Neuronal stem cell (in vitro differentiated cells): ENCODE results near the gene SLC22A1.
"Not testable (repeated sequence)": the region's sequence is repeated elsewhere in the genome, so short reads cannot be mapped to it uniquely, and the experiment has no call there.

ENCODE experiments used
- DNase-seq: peaks from one replicate; pipeline ENCODE4 v3.0.0-alpha.2; 2013; ENCODE audit warnings: low spot score
- H2AFZ ChIP-seq: one replicate; pipeline ENCODE4 v1.6.1; 2013; ENCODE audit warnings: mild to moderate bottlenecking, low read length, inconsistent platforms
- H2AK5ac ChIP-seq: 2 replicates; pipeline ENCODE4 v1.6.1; 2013; ENCODE audit warnings: low read depth, mild to moderate bottlenecking, inconsistent platforms, low read length, moderate library complexity, mixed read lengths
- H2BK120ac ChIP-seq: 2 replicates; pipeline ENCODE4 v1.6.1; 2013; ENCODE audit warnings: low read depth, mild to moderate bottlenecking, inconsistent platforms, low read length, moderate library complexity, mixed read lengths
- H2BK12ac ChIP-seq: one replicate; pipeline ENCODE4 v1.6.1; 2013; ENCODE audit warnings: low read length, inconsistent platforms
- H2BK15ac ChIP-seq: 2 replicates; pipeline ENCODE4 v1.6.1; 2013; ENCODE audit warnings: mild to moderate bottlenecking, low read length, inconsistent platforms, mixed read lengths
- H2BK5ac ChIP-seq: one replicate; pipeline ENCODE4 v1.6.1; 2013; ENCODE audit warnings: inconsistent platforms, mild to moderate bottlenecking, low read length, moderate library complexity
- H3K14ac ChIP-seq: one replicate; pipeline ENCODE4 v1.6.1; 2013; ENCODE audit warnings: low read length, inconsistent platforms
- H3K18ac ChIP-seq: 2 replicates; pipeline ENCODE4 v1.6.1; 2013; ENCODE audit warnings: low read length, inconsistent platforms
- H3K23ac ChIP-seq: 2 replicates; pipeline ENCODE4 v1.6.1; 2013; ENCODE audit warnings: low read depth, mild to moderate bottlenecking, mixed read lengths, low read length, inconsistent platforms; ENCODE audit not compliant: poor library complexity
- H3K27ac ChIP-seq: replicated peaks from 3 replicates; pipeline ENCODE4 v1.5.1; 2013; ENCODE audit warnings: low read length, inconsistent platforms
- H3K27me3 ChIP-seq, 3 experiments: 2 replicates each; pipeline ENCODE4 v1.6.1; 2013; ENCODE audit warnings: low read length in 3 of 3, mild to moderate bottlenecking in 2 of 3, inconsistent platforms in 1 of 3, low read depth in 1 of 3, mixed read lengths in 1 of 3, moderate library complexity in 1 of 3; ENCODE audit not compliant: control insufficient read depth in 3 of 3, insufficient read depth in 3 of 3
- H3K36me3 ChIP-seq, 2 donors: replicated peaks in 1 of 2; 2 replicates each; pipeline ENCODE4 v1.6.1; 2013; ENCODE audit warnings: low read length in 2 of 2; ENCODE audit not compliant: control insufficient read depth in 2 of 2, insufficient read depth in 2 of 2
- H3K4ac ChIP-seq: 2 replicates; pipeline ENCODE4 v1.6.1; 2013; ENCODE audit warnings: inconsistent platforms, mild to moderate bottlenecking, low read length, moderate library complexity
- H3K4me1 ChIP-seq, 2 donors: 1 replicate in 1 of 2; 2 replicates in 1 of 2; pipeline ENCODE4 v1.6.1; 2013; ENCODE audit warnings: low read length in 2 of 2, low read depth in 1 of 2; ENCODE audit not compliant: control insufficient read depth in 2 of 2, insufficient read depth in 1 of 2
- H3K4me2 ChIP-seq: one replicate; pipeline ENCODE4 v1.6.1; 2013; ENCODE audit warnings: mild to moderate bottlenecking, low read length, inconsistent platforms; ENCODE audit not compliant: insufficient read depth, poor library complexity, severe bottlenecking
- H3K4me3 ChIP-seq, 2 donors: 2 replicates each; pipeline ENCODE4 v1.5.1; 2013; ENCODE audit warnings: low read length in 2 of 2, mild to moderate bottlenecking in 2 of 2, inconsistent platforms in 1 of 2, moderate library complexity in 1 of 2
- H3K79me1 ChIP-seq: one replicate; pipeline ENCODE4 v1.6.1; 2013; ENCODE audit warnings: low read depth, mild to moderate bottlenecking, inconsistent platforms, low read length, moderate library complexity
- H3K9ac ChIP-seq: one replicate; pipeline ENCODE4 v1.6.1; 2013; ENCODE audit warnings: mild to moderate bottlenecking, low read depth, low read length, inconsistent platforms; ENCODE audit not compliant: poor library complexity
- H3K9me3 ChIP-seq, 2 donors: replicated peaks in 1 of 2; 2 replicates each; pipeline versions ENCODE3 to v1.6.1; 2013; ENCODE audit warnings: low read length in 2 of 2, mild to moderate bottlenecking in 2 of 2, inconsistent platforms in 1 of 2, low read depth in 1 of 2, mixed read lengths in 1 of 2, moderate library complexity in 1 of 2; ENCODE audit not compliant: control insufficient read depth in 2 of 2, insufficient read depth in 1 of 2
- H4K8ac ChIP-seq: one replicate; pipeline ENCODE4 v1.6.1; 2013; ENCODE audit warnings: low read depth, mild to moderate bottlenecking, inconsistent platforms, low read length, moderate library complexity
- H4K91ac ChIP-seq: one replicate; pipeline ENCODE4 v1.6.1; 2013; ENCODE audit warnings: low read length, low read depth, mild to moderate bottlenecking, inconsistent platforms; ENCODE audit not compliant: poor library complexity
- WGBS, 2 donors: extraction: QIAGEN DNeasy Blood & Tissue Kit; methylation state at CpG; one replicate each; pipeline ENCODE4 v1.1.7; 2013; ENCODE audit warnings: missing lambda C conversion rate in 2 of 2, mixed read lengths in 1 of 2; ENCODE audit not compliant: insufficient read length in 2 of 2, insufficient replicate concordance in 1 of 2; ENCODE audit errors: extremely low coverage in 2 of 2; 5-methylcytosine and 5-hydroxymethylcytosine counted together

The SLC22A1 gene

GRCh38 chr6:160089534-160089897 is 32.1 kb upstream of the SLC22A1 start:
- Histone ChIP-seq H3K4me2 (no peak overlapping the region), H2AK5ac (no peak overlapping the region), H2BK15ac (no peak overlapping the region), H2BK5ac (no peak overlapping the region), H3K4me1 (no peaks in the 10 kb centered on the region), H2BK120ac (no peak overlapping the region), H2BK12ac (no peak overlapping the region), H3K9ac (no peak overlapping the region), H3K27me3 (no peaks in the 10 kb centered on the region), H3K23ac (no peak overlapping the region), H2AFZ (no peak overlapping the region), H3K4me3 (no peak overlapping the region), H3K79me1 (no peaks in the 10 kb centered on the region), H3K36me3 (peaks cover 71 to 94% of the 10 kb centered on the region in 2 donors), H3K18ac (no peak overlapping the region), H3K4ac (no peak overlapping the region), H4K8ac (no peak overlapping the region), H3K14ac (no peak overlapping the region), H3K27ac (no peak overlapping the region), H4K91ac (no peak overlapping the region), H3K9me3 (no peaks in the 10 kb centered on the region)
- DNase-seq: no peak
- no CpG with 5 or more reads among the region's 7 CpGs for WGBS, 2 donors

GRCh38 chr6:160090442-160091239 is 31.0 kb upstream of the SLC22A1 start:
- H3K27me3 ChIP-seq, H2AK5ac ChIP-seq, H4K8ac ChIP-seq, H3K27ac ChIP-seq, H3K18ac ChIP-seq, H3K14ac ChIP-seq, H3K9me3 ChIP-seq, H2BK5ac ChIP-seq, H2AFZ ChIP-seq, H3K4ac ChIP-seq, H3K9ac ChIP-seq, H3K23ac ChIP-seq, H3K4me2 ChIP-seq, DNase-seq, H2BK12ac ChIP-seq, H2BK120ac ChIP-seq, H3K79me1 ChIP-seq, H3K4me1 ChIP-seq, H2BK15ac ChIP-seq, H3K4me3 ChIP-seq, H4K91ac ChIP-seq: not testable (repeated sequence)
- H3K36me3 ChIP-seq: peaks cover 65 to 92% of the 10 kb centered on the region in 2 donors
- no CpG with 5 or more reads among the region's 32 CpGs for WGBS, 2 donors

GRCh38 chr6:160092176-160092575 is 29.4 kb upstream of the SLC22A1 start:
- not testable (repeated sequence) for H3K14ac ChIP-seq, H4K8ac ChIP-seq, H3K79me1 ChIP-seq, H2BK12ac ChIP-seq, H2BK15ac ChIP-seq, H3K23ac ChIP-seq, H3K4me2 ChIP-seq, H2AFZ ChIP-seq, H4K91ac ChIP-seq, H3K18ac ChIP-seq, H3K9me3 ChIP-seq, H2AK5ac ChIP-seq, H3K27ac ChIP-seq, DNase-seq, H3K9ac ChIP-seq, H3K4ac ChIP-seq, H3K4me1 ChIP-seq, H2BK120ac ChIP-seq, H3K4me3 ChIP-seq, H3K27me3 ChIP-seq, H2BK5ac ChIP-seq
- no CpG with 5 or more reads among the region's 6 CpGs for WGBS, 2 donors
- peaks cover 61 to 92% of the 10 kb centered on the region in 2 donors for H3K36me3 ChIP-seq

GRCh38 chr6:160092602-160093001 is 29.0 kb upstream of the SLC22A1 start:
- Histone ChIP-seq H3K23ac (no peak overlapping the region), H2BK15ac (no peak overlapping the region), H2BK5ac (no peak overlapping the region), H2BK12ac (no peak overlapping the region), H3K4me1 (no peaks in the 10 kb centered on the region), H3K4ac (no peak overlapping the region), H2BK120ac (no peak overlapping the region), H3K9ac (no peak overlapping the region), H3K79me1 (peaks cover under 1% of the 10 kb centered on the region), H3K4me2 (no peak overlapping the region), H3K4me3 (no peak overlapping the region), H3K27ac (no peak overlapping the region), H3K27me3 (no peaks in the 10 kb centered on the region), H3K18ac (no peak overlapping the region), H4K8ac (no peak overlapping the region), H3K14ac (no peak overlapping the region), H2AFZ (no peak overlapping the region), H4K91ac (no peak overlapping the region), H3K36me3 (peaks cover 60 to 94% of the 10 kb centered on the region in 2 donors), H2AK5ac (no peak overlapping the region), H3K9me3 (no peaks in the 10 kb centered on the region)
- WGBS, 2 donors: no CpG with 5 or more reads among the region's 10 CpGs
- no peak for DNase-seq
